ENCODE data around the gene PDSS1. TPM values are rescaled to one million over a fixed set of nuclear protein-coding genes. Genes with fewer than 3 reads are reported as not detected.

PDSS1 gene
- total RNA-seq, 1 donor from 2014 or later, result 7.9 TPM

- no peak overlapping the region for H3K4me3 ChIP-seq (ENCODE audit: low read depth, low read length)
- H3K36me3 ChIP-seq (ENCODE audit: control insufficient read depth, insufficient read depth, low read length), result no peaks in the 10 kb centered on the region
- TF ChIP-seq, protein P1, sequence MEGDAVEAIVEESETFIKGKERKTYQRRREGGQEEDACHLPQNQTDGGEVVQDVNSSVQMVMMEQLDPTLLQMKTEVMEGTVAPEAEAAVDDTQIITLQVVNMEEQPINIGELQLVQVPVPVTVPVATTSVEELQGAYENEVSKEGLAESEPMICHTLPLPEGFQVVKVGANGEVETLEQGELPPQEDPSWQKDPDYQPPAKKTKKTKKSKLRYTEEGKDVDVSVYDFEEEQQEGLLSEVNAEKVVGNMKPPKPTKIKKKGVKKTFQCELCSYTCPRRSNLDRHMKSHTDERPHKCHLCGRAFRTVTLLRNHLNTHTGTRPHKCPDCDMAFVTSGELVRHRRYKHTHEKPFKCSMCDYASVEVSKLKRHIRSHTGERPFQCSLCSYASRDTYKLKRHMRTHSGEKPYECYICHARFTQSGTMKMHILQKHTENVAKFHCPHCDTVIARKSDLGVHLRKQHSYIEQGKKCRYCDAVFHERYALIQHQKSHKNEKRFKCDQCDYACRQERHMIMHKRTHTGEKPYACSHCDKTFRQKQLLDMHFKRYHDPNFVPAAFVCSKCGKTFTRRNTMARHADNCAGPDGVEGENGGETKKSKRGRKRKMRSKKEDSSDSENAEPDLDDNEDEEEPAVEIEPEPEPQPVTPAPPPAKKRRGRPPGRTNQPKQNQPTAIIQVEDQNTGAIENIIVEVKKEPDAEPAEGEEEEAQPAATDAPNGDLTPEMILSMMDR (IDR thresholded peaks at IDR 0.05; ENCODE audit: insufficient read depth, low read length, poor library complexity, severe bottlenecking), result no peak
- DNase-seq (ENCODE audit: low read depth), result peak; percentile 52
- H3K27me3 ChIP-seq (ENCODE audit: control insufficient read depth, insufficient read depth, low read length), result no peaks in the 10 kb centered on the region
These were observed 58.0 kb downstream of the PDSS1 start for GRCh38 chr10:26755443-26755903.

DNA sequence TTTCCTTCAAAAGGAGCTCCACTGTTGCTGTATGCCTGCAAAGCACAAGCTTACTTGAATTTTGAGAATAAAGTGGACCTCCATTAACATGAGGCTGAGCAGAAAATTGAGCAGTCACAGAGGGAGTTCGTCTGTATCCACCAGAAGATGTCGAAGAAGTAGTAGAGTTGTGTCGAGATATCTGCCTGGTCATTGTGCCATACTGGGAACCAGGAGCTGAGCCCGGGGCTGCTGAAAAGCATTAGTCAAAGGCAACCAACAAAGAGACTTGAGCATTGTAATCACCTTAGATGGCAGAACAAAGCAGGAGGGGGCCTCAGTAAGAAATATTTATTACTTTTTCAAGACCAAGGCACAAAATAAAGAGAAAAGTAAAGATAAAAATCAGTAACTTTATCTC lies 61.5 kb downstream of the PDSS1 start:
- Histone ChIP-seq H3K27me3 (ENCODE audit: control insufficient read depth, insufficient read depth, low read length) (no peaks in the 10 kb centered on the region), H3K36me3 (ENCODE audit: control insufficient read depth, insufficient read depth, low read length) (no peaks in the 10 kb centered on the region), H3K4me3 (ENCODE audit: low read depth, low read length) (no peak overlapping the region)
- TF ChIP-seq, protein P1 (IDR thresholded peaks at IDR 0.05; ENCODE audit: insufficient read depth, low read length, poor library complexity, severe bottlenecking), result no peak
- DNase-seq (ENCODE audit: low read depth), result no peak

DNA sequence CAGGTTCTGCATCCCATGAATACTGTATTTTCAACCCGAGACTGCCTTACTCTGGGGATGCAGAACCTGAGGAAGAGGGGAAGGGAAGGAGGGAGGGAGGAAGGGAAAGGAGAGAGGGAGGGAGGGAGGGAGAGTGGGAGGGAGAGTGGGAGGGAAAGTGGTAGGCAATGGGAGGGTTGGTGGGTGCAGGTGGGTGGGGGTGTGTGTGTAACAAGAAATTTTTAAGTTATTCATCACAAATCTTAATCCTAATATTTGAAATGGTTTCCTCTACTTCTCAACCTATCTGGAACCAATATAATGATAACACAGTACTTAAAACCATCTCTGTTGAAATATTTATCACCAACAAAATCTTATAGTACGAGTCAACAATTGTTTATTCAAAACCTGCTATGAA lies 68.0 kb downstream of the PDSS1 start:
- TF ChIP-seq, protein P1 (IDR thresholded peaks at IDR 0.05; ENCODE audit: insufficient read depth, low read length, poor library complexity, severe bottlenecking), result no peak
- no peak overlapping the region for H3K4me3 ChIP-seq (ENCODE audit: low read depth, low read length)
- no peaks in the 10 kb centered on the region for H3K27me3 ChIP-seq (ENCODE audit: control insufficient read depth, insufficient read depth, low read length)
- DNase-seq (ENCODE audit: low read depth), result no peak
- H3K36me3 ChIP-seq (ENCODE audit: control insufficient read depth, insufficient read depth, low read length), result no peaks in the 10 kb centered on the region

GRCh38 chr10:26770069-26770468 lies 72.6 kb downstream of the PDSS1 start:
- no peaks in the 10 kb centered on the region for H3K36me3 ChIP-seq (ENCODE audit: control insufficient read depth, insufficient read depth, low read length)
- DNase-seq (ENCODE audit: low read depth), result no peak
- TF ChIP-seq, protein P1 (IDR thresholded peaks at IDR 0.05; ENCODE audit: insufficient read depth, low read length, poor library complexity, severe bottlenecking), result no peak
- H3K4me3 ChIP-seq (ENCODE audit: low read depth, low read length), result no peak overlapping the region
- no peaks in the 10 kb centered on the region for H3K27me3 ChIP-seq (ENCODE audit: control insufficient read depth, insufficient read depth, low read length)

GRCh38 chr10:26773633-26774032 lies 76.1 kb downstream of the PDSS1 start:
- Histone ChIP-seq H3K4me3 (ENCODE audit: low read depth, low read length) (no peak overlapping the region), H3K36me3 (ENCODE audit: control insufficient read depth, insufficient read depth, low read length) (no peaks in the 10 kb centered on the region), H3K27me3 (ENCODE audit: control insufficient read depth, insufficient read depth, low read length) (no peaks in the 10 kb centered on the region)
- TF ChIP-seq, protein P1 (IDR thresholded peaks at IDR 0.05; ENCODE audit: insufficient read depth, low read length, poor library complexity, severe bottlenecking), result no peak
- DNase-seq (ENCODE audit: low read depth), result no peak

DNA sequence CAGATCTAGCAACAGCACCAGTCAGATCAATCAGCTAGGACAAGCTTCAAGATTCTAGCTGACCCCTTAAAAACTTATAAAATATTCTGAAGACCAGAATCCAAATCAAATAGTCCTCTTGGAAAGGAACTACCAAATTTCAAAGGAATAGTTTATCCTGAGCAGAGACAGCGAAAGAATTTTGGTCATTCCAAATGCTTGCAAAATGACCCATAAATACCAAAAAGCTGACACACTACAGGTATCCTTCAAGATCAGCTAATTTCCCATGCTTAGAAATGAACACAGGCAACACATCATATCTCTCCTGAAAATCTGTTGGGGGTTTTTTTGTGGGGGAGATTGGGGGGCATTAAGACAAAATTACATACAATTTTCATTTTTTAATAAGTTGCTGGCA lies 78.8 kb downstream of the PDSS1 start:
- no peak for DNase-seq (ENCODE audit: low read depth)
- TF ChIP-seq, protein P1 (IDR thresholded peaks at IDR 0.05; ENCODE audit: insufficient read depth, low read length, poor library complexity, severe bottlenecking), result no peak
- Histone ChIP-seq H3K27me3 (ENCODE audit: control insufficient read depth, insufficient read depth, low read length) (no peaks in the 10 kb centered on the region), H3K4me3 (ENCODE audit: low read depth, low read length) (no peak overlapping the region), H3K36me3 (ENCODE audit: control insufficient read depth, insufficient read depth, low read length) (no peaks in the 10 kb centered on the region)

Data from kidney epithelial cell (primary cell).